Neural cell (in vitro differentiated cells): Measurements from ENCODE around the gene BCL2. TPM values are rescaled to one million over a fixed set of nuclear protein-coding genes. Genes with fewer than 3 reads are reported as not detected.

Experiments used
- H2AFZ ChIP-seq: fragments of 200-600, 300-800 bp; sonication (generic), shearing (Covaris generic); 2 replicates; pipeline ENCODE4 v1.6.0; 2014; ENCODE audit warnings: low read depth, mild to moderate bottlenecking, antibody characterized with exemption, low read length, moderate library complexity
- H3F3A ChIP-seq: fragments of 200-600 bp; shearing (Covaris generic); 2 replicates; pipeline ENCODE4 v1.6.1; 2016; ENCODE audit warnings: mild to moderate bottlenecking, moderate library complexity, mixed read lengths, antibody characterized with exemption, low read length; ENCODE audit not compliant: insufficient read depth, poor library complexity, severe bottlenecking
- H3K27ac ChIP-seq: fragments of 200-600, 300-800 bp; sonication (generic), shearing (Covaris generic); 2 replicates; pipeline ENCODE4 v1.5.1; 2014; ENCODE audit warnings: mild to moderate bottlenecking, low read length, moderate library complexity
- H3K27me3 ChIP-seq: fragments of 300-800, 200-600 bp; sonication (generic), shearing (Covaris generic); 2 replicates; pipeline ENCODE4 v1.6.0; 2014; ENCODE audit warnings: mild to moderate bottlenecking, low read depth, low read length, moderate library complexity; ENCODE audit not compliant: insufficient read depth
- H3K36me3 ChIP-seq: fragments of 300-800, 200-600 bp; sonication (generic), shearing (Covaris generic); 2 replicates; pipeline ENCODE4 v1.5.1; 2014; ENCODE audit warnings: mild to moderate bottlenecking, antibody characterized with exemption, low read length, moderate library complexity; ENCODE audit not compliant: insufficient read depth
- H3K4me2 ChIP-seq: fragments of 300-800, 200-600 bp; sonication (generic), shearing (Covaris generic); 2 replicates; pipeline ENCODE4 v1.6.0; 2014; ENCODE audit warnings: mild to moderate bottlenecking, low read length
- H3K4me3 ChIP-seq: fragments of 300-800, 200-600 bp; sonication (generic), shearing (Covaris generic); 2 replicates; pipeline ENCODE4 v1.5.1; 2014; ENCODE audit warnings: mild to moderate bottlenecking, low read length, moderate library complexity
- H3K79me2 ChIP-seq: fragments of 200-600 bp; shearing (Covaris generic); replicated peaks from 2 replicates; pipeline ENCODE4 v1.6.0; 2014; ENCODE audit warnings: mild to moderate bottlenecking, low read length, moderate library complexity; ENCODE audit not compliant: insufficient read depth
- H3K9ac ChIP-seq: fragments of 300-800, 200-600 bp; sonication (generic), shearing (Covaris generic); 2 replicates; pipeline ENCODE4 v1.6.1; 2016; ENCODE audit warnings: mild to moderate bottlenecking, low read length, mixed read lengths
- H3K9me2 ChIP-seq: fragments of 200-600 bp; shearing (Covaris generic); 2 replicates; pipeline ENCODE4 v1.6.1; 2016; ENCODE audit warnings: mild to moderate bottlenecking, low read length, mixed read lengths; ENCODE audit not compliant: insufficient read depth
- H3K9me3 ChIP-seq: fragments of 200-600, 300-800 bp; sonication (generic), shearing (Covaris generic); 2 replicates; pipeline ENCODE4 v1.6.1; 2016; ENCODE audit warnings: mild to moderate bottlenecking, mixed run types, low read length, moderate library complexity, mixed read lengths
- H4K20me1 ChIP-seq: fragments of 200-600 bp; shearing (Covaris generic); 2 replicates; pipeline ENCODE4 v1.6.1; 2016; ENCODE audit warnings: mild to moderate bottlenecking, mixed run types; ENCODE audit not compliant: insufficient read depth
- CTCF ChIP-seq: fragments of 450-650 bp; IDR thresholded peaks from 2 replicates; pipeline ENCODE4 v1.5.1; 2014; ENCODE audit warnings: antibody characterized with exemption, mild to moderate bottlenecking, moderate library complexity; ENCODE audit not compliant: poor library complexity, severe bottlenecking
- EP300 ChIP-seq: fragments of 450-650 bp; conservative IDR thresholded peaks from 2 replicates; pipeline ENCODE4 v1.6.1; 2014; ENCODE audit warnings: antibody characterized with exemption, mild to moderate bottlenecking, moderate library complexity; ENCODE audit not compliant: poor library complexity, severe bottlenecking
- EZH2 ChIP-seq: fragments of 200-600, 300-800 bp; shearing (Covaris generic), sonication (generic); IDR thresholded peaks from 2 replicates; pipeline ENCODE4 v1.6.1; 2014; ENCODE audit warnings: antibody characterized with exemption, low read length, borderline replicate concordance, mild to moderate bottlenecking; ENCODE audit not compliant: insufficient read depth, poor library complexity, severe bottlenecking
- MXI1 ChIP-seq: fragments of 450-650 bp; conservative IDR thresholded peaks from 2 replicates; pipeline ENCODE4 v1.6.1; 2014; ENCODE audit warnings: antibody characterized with exemption, mild to moderate bottlenecking; ENCODE audit not compliant: poor library complexity, severe bottlenecking
- POLR2AphosphoS5 ChIP-seq: IDR thresholded peaks from 2 replicates; pipeline ENCODE4 v1.6.1; 2012
- RAD21 ChIP-seq: fragments of 450-650 bp; conservative IDR thresholded peaks from 2 replicates; pipeline ENCODE4 v1.6.1; 2014; ENCODE audit warnings: antibody characterized with exemption, mild to moderate bottlenecking, moderate library complexity
- SMC3 ChIP-seq: fragments of 450-650 bp; conservative IDR thresholded peaks from 2 replicates; pipeline ENCODE4 v1.6.1; 2014; ENCODE audit warnings: antibody characterized with exemption, mild to moderate bottlenecking, moderate library complexity; ENCODE audit not compliant: poor library complexity
- TAF1 ChIP-seq: IDR thresholded peaks from 2 replicates; pipeline ENCODE4 v1.6.1; 2012; ENCODE audit warnings: low read depth
- polyA plus RNA-seq: library from polyadenylated mRNA; depleted of rRNA; stranded (reverse); fragments of >200 nt; gene quantifications from 2 replicates; pipeline ENCODE4 v1.2.3, GENCODE V29; 2014
- TF ChIP-seq, protein P1 (sequence below): IDR thresholded peaks from 2 replicates; pipeline ENCODE4 v1.6.1; 2012; ENCODE audit warnings: borderline replicate concordance

The BCL2 gene
- polyA plus RNA-seq, 1 donor from 2014 or later = 3.4 TPM

DNA sequence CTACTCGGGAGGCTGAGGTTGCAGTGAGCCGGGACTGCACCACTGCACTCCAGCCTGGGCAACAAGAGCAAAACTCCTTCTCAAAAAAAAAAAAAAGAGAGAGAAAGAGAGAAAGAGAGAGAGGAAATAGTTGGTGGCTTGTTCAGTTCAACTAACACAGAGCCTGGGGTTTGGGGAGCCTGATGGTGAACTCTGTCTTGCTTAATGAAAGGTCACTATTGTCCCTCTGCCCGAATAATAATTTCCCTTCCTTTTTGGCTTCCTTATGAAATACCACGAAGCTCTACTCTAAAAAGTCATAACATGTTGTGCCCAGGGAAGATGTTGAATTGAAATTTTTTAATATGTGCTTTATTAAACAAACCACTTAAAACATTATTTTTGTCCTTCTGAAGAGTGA, 17.3 kb downstream of the BCL2 start:
- H3K9ac ChIP-seq = no peak overlapping the region
- no peaks in the 10 kb centered on the region for H3F3A ChIP-seq
- no peaks in the 10 kb centered on the region for H4K20me1 ChIP-seq
- H3K27me3 ChIP-seq = no peaks in the 10 kb centered on the region
- TF ChIP-seq POLR2AphosphoS5 = no peak
- no peak for TF ChIP-seq SMC3
- no peaks in the 10 kb centered on the region for H3K36me3 ChIP-seq
- no peak overlapping the region for H3K4me3 ChIP-seq
- H2AFZ ChIP-seq = no peak overlapping the region
- no peaks in the 10 kb centered on the region for H3K9me3 ChIP-seq
- no peak overlapping the region for H3K4me2 ChIP-seq
- no peaks in the 10 kb centered on the region for H3K9me2 ChIP-seq
- H3K79me2 ChIP-seq = no peaks in the 10 kb centered on the region
- no peak overlapping the region for H3K27ac ChIP-seq

DNA sequence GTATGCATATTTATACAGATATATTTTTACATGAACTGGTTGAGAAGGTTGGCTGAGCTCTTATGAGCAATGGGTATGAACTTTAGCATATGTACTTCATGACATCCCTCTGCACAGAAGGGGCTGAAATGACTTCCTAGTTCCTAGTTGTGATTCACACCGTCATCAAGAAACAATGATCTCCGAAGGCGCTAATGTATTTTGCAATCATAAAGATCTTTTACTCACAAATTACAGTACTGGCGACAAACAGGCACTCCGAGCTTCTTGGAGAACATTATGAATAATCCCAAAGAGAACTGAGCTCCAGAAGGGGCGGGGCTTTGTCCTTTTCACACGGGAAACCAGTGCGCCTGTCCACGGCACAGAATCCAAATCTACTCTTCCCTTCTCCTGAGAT, 18.1 kb downstream of the BCL2 start:
- Histone ChIP-seq H3K36me3 (no peaks in the 10 kb centered on the region), H3K9me2 (no peaks in the 10 kb centered on the region), H3K79me2 (no peaks in the 10 kb centered on the region), H3K9ac (no peak overlapping the region), H3K9me3 (no peaks in the 10 kb centered on the region), H4K20me1 (no peaks in the 10 kb centered on the region), H3K27me3 (no peaks in the 10 kb centered on the region), H3K4me3 (no peak overlapping the region), H3K27ac (no peak overlapping the region), H2AFZ (no peak overlapping the region), H3K4me2 (no peak overlapping the region), H3F3A (no peaks in the 10 kb centered on the region)
- no peak for TF ChIP-seq POLR2AphosphoS5
- no peak for TF ChIP-seq RAD21
- no peak for TF ChIP-seq MXI1
- TF ChIP-seq, protein P1, sequence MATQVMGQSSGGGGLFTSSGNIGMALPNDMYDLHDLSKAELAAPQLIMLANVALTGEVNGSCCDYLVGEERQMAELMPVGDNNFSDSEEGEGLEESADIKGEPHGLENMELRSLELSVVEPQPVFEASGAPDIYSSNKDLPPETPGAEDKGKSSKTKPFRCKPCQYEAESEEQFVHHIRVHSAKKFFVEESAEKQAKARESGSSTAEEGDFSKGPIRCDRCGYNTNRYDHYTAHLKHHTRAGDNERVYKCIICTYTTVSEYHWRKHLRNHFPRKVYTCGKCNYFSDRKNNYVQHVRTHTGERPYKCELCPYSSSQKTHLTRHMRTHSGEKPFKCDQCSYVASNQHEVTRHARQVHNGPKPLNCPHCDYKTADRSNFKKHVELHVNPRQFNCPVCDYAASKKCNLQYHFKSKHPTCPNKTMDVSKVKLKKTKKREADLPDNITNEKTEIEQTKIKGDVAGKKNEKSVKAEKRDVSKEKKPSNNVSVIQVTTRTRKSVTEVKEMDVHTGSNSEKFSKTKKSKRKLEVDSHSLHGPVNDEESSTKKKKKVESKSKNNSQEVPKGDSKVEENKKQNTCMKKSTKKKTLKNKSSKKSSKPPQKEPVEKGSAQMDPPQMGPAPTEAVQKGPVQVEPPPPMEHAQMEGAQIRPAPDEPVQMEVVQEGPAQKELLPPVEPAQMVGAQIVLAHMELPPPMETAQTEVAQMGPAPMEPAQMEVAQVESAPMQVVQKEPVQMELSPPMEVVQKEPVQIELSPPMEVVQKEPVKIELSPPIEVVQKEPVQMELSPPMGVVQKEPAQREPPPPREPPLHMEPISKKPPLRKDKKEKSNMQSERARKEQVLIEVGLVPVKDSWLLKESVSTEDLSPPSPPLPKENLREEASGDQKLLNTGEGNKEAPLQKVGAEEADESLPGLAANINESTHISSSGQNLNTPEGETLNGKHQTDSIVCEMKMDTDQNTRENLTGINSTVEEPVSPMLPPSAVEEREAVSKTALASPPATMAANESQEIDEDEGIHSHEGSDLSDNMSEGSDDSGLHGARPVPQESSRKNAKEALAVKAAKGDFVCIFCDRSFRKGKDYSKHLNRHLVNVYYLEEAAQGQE = no peak
- TF ChIP-seq SMC3 = no peak
- no peak for TF ChIP-seq EP300
- no peak for TF ChIP-seq EZH2
- TF ChIP-seq CTCF = no peak
- TF ChIP-seq TAF1 = no peak
